OCI-LY1 (cell line): Measurements from ENCODE around the gene NACC1.

Experiments
- EZH2 ChIP-seq: fragments of 200-600 bp; sonication (generic), shearing (Covaris generic); IDR thresholded peaks from 2 replicates; pipeline ENCODE4 v1.8.0; 2017; ENCODE audit warnings: borderline replicate concordance, mixed run types, mild to moderate bottlenecking, antibody characterized with exemption, low read length, moderate library complexity, mixed read lengths
- TF ChIP-seq, protein P1 (sequence below): fragments of 200-600 bp; sonication (generic), shearing (Covaris generic); IDR thresholded peaks from 2 replicates; pipeline ENCODE4 v1.5.1; 2017; ENCODE audit warnings: mild to moderate bottlenecking, antibody characterized with exemption, low read length, moderate library complexity, mixed read lengths

DNA sequence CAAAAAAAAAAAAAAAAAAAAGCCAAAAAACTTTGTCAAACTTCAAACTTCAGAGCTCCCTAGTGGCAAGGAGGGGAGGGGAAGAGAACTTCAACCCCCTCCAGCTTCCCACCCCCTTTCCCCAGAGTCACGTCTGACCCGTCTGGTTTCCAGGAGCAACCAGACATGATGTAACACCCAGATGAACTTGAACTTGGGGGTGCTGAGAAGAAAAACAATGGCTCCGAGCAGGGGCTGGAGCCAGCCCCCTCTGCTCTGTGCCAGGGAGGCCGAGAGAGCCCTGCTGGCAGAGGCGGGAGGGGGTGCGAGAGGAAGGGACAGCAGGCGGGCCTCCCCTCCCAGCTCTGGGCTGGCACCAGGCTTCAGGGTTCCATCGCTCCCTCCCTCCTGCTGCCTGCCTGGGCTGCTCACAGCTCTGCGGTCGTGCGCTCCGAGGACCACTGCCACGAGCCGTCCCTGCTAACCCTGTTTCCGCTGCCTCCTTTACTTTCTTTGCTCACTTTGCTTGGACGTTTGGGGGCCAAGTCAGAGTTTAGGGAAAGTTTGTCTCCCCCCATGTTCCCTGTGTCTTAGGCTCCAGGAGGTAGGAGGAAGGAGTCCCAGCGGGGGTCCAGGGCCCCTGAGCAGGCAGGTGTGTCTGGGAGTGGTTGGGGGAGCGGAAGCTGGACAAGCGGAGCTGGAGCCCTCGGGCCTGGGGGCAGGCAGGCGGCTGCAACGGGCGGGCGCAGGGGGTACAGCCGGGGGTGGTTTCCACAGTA lies 26.5 kb upstream of the NACC1 start:
- TF ChIP-seq, protein P1, sequence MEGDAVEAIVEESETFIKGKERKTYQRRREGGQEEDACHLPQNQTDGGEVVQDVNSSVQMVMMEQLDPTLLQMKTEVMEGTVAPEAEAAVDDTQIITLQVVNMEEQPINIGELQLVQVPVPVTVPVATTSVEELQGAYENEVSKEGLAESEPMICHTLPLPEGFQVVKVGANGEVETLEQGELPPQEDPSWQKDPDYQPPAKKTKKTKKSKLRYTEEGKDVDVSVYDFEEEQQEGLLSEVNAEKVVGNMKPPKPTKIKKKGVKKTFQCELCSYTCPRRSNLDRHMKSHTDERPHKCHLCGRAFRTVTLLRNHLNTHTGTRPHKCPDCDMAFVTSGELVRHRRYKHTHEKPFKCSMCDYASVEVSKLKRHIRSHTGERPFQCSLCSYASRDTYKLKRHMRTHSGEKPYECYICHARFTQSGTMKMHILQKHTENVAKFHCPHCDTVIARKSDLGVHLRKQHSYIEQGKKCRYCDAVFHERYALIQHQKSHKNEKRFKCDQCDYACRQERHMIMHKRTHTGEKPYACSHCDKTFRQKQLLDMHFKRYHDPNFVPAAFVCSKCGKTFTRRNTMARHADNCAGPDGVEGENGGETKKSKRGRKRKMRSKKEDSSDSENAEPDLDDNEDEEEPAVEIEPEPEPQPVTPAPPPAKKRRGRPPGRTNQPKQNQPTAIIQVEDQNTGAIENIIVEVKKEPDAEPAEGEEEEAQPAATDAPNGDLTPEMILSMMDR, result no peak
- no peak for TF ChIP-seq EZH2
